NT2/D1 (cell line): ENCODE results near the gene ABCA1.

ENCODE experiments used
- SUZ12 ChIP-seq: IDR thresholded peaks from 2 replicates; pipeline ENCODE4 v1.6.1; 2011; ENCODE audit not compliant: insufficient read length, insufficient read depth; ENCODE audit errors: extremely low read depth
- YY1 ChIP-seq: IDR thresholded peaks from 2 replicates; pipeline ENCODE4 v1.6.1; 2011; ENCODE audit not compliant: insufficient read length, insufficient read depth
- ZNF274 ChIP-seq: IDR thresholded peaks from 2 replicates; pipeline ENCODE4 v1.6.1; 2011; ENCODE audit warnings: mild to moderate bottlenecking, low read depth, low read length

DNA sequence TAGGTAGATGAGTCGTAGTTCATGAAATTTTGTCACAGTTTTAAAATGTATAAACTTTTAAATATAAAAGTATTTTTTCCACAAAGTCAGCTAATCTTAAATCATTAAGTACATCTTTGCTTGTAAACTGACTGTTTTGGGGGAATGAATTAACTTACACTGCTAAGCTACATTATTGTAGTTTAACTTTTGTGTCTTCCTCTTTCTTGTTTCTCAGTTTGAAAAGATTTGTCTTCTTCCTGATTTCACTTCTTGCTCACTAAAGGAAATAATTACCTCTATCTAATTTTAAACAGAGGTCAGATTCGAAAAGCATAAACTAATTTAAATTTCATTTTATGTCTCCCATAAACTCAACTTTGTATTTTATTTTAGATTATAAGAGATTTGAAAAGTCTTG lies 158.3 kb downstream of the ABCA1 start:
- TF ChIP-seq YY1 (no peak), ZNF274 (no peak), SUZ12 (no peak)
